GM21529 (cell line): ENCODE measurements around the gene TRIM24.
"Not testable (repeated sequence)": the region's sequence is repeated elsewhere in the genome, so short reads cannot be mapped to it uniquely, and the experiment has no call there.

Source experiments
- ATAC-seq: cut with Tn5 transposase; IDR thresholded peaks from one replicate; pipeline ENCODE4 v1.9.1; 2021; ENCODE audit not compliant: unreplicated experiment

The TRIM24 gene

DNA sequence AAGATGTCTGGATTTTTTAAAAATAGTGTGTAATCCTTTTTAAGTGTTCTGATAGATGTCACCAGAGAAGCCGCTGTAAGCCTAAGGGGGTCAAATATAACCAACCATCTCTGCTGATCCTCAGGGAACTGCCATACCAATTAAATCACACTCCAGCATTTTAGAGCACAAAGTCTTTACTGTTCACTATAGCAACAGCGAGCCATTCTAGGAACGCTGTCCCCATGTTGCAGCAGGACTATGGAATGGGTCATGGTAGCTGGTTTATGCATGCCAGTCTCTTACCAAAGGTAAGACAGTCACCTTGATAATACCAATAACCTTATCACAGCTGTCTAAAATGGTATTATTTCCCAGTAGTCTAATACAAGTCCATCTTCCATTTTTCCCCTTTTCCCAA lies 33.5 kb downstream of the TRIM24 start:
- no peak for ATAC-seq

GRCh38 chr7:138495485-138495884 lies 35.4 kb downstream of the TRIM24 start:
- ATAC-seq = no peak

DNA sequence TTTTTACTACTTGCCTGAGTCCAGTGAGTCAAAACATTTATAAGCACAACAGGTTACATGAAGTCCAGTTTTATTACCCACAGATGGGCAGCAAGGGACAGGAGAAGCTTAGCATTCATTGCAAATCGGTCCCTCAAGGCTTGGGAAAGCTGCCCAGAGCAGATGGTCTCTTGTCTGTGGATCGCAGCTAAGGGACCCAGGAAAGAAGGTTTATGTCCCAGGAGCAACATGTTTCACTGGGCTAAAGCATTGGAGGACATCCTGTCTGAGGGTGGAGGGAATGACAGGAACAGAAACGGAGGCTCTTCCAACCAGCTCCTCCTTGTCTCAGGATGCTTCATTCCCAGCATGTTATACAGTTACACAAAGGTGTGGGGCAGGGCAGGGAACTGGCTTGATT lies 39.3 kb downstream of the TRIM24 start:
- no peak for ATAC-seq

DNA sequence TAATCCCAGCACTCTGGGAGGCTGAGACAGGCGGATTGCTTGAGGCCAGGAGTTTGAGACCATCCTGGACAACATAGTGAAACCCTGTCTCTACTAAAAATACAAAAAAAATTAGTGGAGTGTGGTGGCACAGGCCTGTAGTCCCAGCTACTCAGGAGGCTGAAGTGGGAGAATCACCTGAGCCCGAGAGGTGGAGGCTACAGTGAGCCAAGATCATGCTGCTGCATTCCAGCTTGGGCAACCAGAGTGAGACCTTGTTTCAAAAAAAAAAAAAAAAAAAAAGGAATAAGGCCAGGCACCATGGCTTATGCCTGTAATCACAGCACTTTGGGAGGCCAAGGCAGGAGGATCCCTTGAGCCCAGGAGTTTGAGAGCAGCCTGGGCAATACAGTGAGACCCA lies 40.2 kb downstream of the TRIM24 start:
- ATAC-seq = not testable (repeated sequence)

- no peak for ATAC-seq
These were observed 40.8 kb downstream of the TRIM24 start for GRCh38 chr7:138500892-138501291.

GRCh38 chr7:138502023-138502767 lies 42.1 kb downstream of the TRIM24 start:
- ATAC-seq = no peak

DNA sequence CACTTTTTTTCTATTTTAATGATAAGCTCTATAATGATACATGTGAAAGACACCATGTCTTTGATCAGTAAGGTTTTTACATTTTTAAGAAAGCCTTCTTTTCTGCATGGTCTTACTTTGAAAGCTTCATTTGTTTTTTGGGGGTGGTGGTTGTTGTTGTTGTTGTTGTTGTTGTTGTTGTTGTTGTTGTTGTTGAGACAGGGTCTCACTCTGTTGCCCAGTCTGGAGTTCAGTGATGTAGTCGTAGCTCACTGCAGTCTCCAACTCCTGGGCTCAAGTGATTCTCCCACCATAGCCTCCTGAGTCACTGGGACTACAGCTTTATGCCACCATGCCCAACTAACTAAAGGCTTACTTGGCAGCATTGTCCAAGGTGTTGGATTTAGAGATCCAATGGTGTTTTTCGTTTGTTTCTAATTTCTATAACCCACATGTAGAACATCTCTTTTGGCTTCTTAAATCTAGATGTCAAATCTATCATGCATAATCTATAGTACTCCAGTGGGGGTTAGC lies 45.4 kb downstream of the TRIM24 start:
- no peak for ATAC-seq

- no peak for ATAC-seq
These were observed 46.7 kb downstream of the TRIM24 start for GRCh38 chr7:138506764-138507163.

DNA sequence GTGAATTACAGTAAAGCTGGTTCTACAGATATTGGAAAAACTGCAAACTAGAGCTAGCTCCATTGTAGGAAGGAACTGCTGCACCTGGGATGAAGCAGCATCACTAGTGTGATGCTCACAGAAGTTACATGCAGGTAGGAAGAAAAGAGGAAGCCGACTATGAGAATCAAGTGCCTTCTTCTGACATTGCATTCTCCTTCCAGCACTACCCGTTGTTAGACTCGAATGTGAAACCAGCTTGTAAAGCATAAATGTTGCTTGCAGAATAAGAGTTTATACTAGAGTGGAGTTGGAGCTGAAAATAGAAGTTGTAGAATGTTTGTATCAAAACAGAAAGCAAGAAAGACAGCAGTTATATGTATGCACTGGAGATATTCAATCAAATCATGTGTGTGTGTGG lies 49.9 kb downstream of the TRIM24 start:
- no peak for ATAC-seq

DNA sequence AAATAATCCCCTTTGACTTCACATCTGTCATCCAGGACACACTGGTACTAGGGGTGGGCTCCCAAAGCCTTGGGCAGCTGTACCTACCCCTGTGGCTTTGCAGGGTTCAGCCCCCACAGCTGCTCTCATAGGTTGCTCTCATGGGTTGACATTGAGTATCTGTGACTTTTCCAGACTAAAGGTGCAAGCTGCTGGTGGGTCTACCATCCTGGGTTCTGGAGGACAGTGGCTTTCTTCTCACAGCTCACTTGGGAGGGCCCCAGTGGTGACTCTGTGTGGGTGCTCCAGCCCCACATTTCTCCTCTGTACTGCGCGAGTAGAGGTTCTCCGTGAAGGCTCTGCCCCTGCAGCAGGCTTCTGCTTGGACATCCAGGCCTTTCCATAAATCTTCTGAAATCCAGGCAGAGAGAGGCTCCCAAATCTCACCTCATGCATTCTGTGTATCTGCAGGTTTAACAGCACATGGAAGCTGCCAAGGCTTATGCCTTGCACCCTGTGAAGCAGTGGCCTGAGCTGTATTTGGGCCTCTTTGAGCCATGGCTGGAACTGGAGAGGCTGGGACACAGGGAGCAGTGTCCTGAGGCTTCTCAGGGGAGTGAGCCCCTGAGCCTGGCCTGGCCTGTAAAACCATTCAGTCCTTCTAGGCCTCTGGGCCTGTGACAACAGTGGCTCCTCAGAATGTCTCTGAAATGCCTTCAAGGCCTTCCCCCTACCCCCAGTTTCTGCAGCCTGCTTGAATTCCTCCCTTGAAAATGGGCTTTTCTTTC lies 52.2 kb downstream of the TRIM24 start:
- ATAC-seq = no peak

GRCh38 chr7:138512885-138513284 lies 52.8 kb downstream of the TRIM24 start:
- ATAC-seq = no peak

GRCh38 chr7:138513344-138513871 lies 53.3 kb downstream of the TRIM24 start:
- no peak for ATAC-seq

- ATAC-seq = no peak
These were observed 54.0 kb downstream of the TRIM24 start for GRCh38 chr7:138514044-138514443.

DNA sequence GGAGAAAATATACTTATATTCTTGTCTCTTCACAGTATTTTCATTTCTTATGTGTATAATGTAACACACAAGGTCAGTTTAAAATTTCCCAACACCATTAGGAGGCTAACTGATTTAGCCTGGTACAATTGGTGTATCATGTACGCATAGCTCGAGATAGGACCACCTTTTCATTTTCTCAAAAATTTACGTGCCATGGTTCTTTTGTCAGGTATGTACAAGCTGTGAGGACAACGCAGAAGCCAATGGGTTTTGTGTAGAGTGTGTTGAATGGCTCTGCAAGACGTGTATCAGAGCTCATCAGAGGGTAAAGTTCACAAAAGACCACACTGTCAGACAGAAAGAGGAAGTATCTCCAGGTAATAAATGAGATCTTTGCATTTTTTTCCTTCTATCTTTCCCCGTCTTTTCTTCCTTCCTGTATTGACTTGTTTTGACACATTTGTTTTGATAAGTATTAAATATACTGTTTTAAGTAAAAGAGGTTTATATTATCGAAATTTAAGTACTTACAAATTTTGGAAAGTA lies 55.0 kb downstream of the TRIM24 start:
- peak; percentile 72 for ATAC-seq

GRCh38 chr7:138519061-138519798 lies 59.2 kb downstream of the TRIM24 start:
- no peak for ATAC-seq

DNA sequence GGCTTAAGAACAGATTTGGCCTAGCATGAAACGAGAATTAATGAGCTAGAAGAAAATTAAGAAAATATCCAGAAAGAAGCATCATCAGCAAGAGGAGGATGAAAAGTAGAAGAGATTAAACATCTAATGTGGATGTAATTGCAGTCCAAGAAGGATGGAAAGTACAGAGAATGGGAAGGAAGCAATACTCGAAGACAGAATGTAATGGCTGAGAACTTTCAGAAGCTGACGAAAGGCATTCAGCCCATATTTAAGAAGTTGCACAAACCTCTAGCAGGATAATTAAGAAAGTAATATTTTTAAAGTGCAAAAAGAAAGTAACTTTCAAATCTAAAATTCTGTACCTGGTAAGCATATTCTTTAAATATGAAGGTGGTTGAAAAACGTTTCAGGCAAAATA lies 60.7 kb downstream of the TRIM24 start:
- ATAC-seq = no peak

DNA sequence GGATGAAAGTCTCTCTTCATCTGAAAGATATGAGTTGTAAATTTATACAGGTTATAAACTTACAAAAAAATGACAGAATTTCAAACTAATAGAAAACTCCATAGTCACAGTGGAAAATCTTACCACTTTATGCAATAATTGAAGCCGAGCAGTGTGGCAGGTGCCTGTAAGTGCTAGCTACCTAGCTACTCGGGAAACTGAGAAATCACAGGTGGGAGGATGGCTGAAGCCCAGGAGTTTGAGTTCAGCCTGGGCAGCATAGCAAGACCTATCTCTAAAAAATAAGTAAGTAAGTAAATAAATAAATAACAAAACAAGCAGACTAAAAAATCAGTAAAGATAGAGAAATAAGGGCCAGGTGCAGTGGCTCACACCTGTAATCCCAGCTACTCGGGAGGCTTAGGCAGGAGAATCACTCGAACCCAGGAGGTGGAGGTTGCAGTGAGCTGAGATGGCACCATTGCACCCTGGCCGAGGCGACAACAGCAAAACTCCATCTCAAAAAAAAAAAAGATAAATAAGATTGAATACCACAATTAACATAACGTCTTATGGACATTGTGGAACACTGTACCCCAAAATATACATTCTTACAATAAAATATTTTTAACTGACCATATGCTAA lies 61.9 kb downstream of the TRIM24 start:
- ATAC-seq = no peak

DNA sequence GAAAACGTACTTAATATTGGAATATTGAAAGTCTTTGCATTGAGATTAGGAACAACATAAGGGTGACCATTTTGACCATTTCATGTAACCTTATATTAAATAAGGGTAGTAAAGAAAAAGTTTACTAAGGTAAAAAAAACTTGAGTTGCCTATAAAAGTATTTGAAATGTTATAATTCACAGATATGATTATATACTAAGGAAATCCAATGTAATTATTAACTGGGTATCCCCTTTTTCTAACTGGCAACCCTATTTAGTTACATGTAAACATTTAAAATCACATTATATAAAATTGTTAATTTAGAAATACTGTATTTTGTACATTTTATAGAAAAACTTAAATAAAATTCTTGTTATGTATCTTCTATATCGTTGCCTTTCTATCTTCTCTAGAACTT lies 64.2 kb downstream of the TRIM24 start:
- no peak for ATAC-seq

- no peak for ATAC-seq
These were observed 65.7 kb downstream of the TRIM24 start for GRCh38 chr7:138525757-138526156.

- no peak for ATAC-seq
These were observed 67.7 kb downstream of the TRIM24 start for GRCh38 chr7:138527746-138528223.
